ENCODE measurements around the gene DSCAM.

DSCAM gene

DNA sequence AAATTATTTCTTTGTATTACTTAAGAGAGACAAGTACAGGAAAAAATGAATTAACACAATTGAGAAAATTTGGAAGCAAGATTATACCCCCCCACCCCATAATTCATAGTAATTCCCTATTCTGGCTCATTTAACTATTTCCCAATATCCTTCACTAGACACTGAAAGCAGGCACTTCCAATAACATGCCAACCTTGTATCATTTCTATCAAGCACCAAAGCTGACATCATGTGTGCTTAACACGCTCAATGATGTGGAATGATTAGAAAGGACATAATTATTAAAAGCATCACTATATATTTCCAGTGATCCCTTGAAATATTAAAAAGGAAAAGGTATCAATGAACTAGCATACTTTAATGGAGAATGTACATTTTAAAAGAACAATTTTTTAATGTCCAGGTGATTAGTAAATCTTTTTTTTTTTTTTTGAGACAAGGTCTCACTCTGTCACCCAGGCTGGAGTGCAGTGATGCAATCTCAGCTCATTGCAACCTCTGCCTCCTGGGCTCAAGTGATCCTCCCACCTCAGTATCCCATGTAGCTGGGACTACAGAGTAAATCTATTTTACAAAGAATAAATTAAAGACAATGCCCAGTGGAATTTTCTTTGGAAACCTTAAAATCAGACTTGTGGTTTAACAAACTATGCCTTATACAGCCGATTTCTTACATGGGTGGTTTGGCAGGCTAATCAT lies 443.9 kb downstream of the DSCAM start:
- no peak for DNase-seq (ENCODE audit: low read depth in 2 of 3, low spot score in 1 of 3)

DNA sequence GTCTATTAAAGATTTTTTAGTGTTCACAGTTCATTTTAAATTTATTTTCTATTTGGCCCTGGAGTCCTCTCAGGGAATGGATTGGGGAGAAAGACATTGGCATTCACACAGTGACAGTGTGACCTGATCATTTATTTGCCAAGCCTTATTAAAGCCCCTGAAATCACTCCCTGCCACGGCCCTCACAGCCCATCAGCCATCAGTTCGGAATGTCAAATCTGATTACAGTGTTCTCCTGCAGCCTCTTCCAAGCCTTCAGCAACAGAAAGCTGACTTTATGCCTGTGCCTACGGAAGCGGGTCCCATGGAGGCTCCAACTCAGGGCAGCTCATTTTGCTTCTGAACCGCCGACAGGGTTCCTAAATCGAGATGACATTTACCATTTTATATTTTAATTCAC lies 451.2 kb downstream of the DSCAM start:
- DNase-seq (ENCODE audit: low read depth in 2 of 3, low spot score in 1 of 3), result no peak

DNA sequence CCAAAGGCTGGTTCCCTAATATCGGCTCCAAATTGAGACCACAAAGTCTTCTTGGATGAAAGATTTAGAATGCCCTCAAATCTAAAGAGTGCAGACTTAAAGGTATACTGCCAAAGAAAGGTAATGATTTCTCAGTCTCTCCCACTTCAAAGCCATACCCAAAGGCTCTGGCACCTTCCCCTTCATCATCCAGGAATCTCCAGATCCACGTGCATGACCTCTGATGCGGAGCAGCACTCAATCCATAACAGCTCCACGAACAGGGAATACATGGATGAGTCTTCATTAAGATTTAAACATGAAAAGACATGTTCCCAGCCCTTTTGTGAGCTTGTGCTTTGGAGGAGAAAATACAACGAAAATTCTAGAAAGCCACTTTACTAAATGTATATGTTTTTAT lies 453.9 kb downstream of the DSCAM start:
- no peak for DNase-seq (ENCODE audit: low read depth in 2 of 3, low spot score in 1 of 3)

DNA sequence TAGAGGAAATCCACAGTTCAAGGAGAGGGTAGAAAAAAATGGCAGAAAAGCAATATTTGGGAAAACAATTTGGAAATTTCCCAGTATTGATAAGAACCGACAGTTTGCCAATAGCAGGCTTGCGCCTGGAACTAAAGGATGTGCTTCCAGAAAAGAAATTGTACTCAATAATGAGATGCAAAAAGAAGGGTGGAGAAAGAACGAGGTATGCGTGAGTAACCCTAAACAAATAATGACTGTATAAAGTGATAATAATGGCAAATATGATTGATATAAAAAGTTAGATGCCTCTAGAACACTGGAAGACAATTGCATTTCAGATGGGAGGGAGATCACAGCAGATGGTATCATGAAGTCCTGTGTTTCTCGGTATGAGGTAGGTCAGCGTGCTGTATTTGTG lies 458.9 kb downstream of the DSCAM start:
- DNase-seq (ENCODE audit: low read depth in 2 of 3, low spot score in 1 of 3), result no peak

DNA sequence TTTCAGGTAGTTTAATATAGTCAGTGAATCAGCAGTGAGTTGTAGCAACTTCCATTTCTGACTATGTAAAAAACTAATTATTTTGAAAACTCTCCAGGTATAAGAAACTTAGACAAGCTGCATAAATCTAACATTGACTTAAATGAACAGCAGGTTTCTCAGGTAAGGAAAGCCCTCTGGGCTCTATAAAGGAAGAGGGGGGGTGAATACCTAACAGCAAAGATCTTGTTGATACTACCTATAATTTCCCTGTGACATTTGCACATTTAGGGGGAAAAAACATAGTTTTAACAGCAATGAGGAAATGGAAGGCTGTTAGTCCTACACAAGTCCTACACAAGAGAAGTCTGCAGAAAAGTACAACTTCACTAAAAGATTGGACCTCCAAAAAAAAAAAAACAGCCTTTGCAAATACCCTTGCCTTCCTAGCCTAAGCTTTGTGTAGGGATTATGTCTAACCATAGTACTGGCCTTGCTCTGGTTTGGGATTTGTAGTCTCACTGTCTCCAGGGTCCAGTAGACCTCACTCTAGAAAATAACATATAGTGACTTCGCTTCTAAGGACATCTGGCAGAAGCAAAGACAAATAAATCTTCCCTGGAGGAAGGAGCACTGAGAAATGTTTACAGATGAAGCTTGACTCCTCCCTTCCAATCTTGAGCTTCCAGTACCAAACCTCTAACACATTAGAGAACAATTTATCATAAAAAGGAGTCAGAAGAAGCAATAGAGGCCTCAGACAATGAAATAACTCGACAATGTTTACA lies 459.8 kb downstream of the DSCAM start:
- no peak for DNase-seq (ENCODE audit: low read depth in 2 of 3, low spot score in 1 of 3)

DNA sequence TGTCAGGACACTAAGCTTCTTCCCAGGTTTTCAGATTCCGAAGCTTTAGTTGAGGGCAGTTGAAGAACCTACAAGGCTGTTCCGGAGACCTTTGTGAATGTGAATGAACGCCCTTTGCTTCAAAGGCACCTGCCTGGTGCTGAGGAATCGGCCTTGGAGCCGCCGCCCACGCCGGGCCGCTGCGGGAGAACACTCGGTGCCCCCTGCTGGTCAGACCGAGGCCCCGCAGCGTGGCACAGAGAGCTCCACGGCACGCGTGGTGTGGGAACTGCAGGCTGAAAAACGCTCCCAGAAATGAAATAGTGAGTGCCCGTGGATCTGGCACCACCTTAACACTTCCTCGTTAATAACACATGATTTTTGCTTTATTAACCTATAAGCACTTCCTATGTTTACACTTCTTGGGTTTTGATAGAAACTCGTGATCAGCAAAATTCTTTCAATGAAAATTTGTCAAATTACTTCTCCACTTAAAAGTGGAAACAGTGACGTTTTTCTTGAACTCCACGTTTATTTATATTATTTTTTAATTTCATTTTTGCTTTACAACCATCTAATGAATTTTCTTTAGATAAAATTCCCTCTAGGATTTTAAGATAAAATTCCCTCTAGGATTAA lies 460.6 kb downstream of the DSCAM start:
- peak; percentile 13 to 15 (median 14) for DNase-seq (ENCODE audit: low read depth in 2 of 3, low spot score in 1 of 3)

DNA sequence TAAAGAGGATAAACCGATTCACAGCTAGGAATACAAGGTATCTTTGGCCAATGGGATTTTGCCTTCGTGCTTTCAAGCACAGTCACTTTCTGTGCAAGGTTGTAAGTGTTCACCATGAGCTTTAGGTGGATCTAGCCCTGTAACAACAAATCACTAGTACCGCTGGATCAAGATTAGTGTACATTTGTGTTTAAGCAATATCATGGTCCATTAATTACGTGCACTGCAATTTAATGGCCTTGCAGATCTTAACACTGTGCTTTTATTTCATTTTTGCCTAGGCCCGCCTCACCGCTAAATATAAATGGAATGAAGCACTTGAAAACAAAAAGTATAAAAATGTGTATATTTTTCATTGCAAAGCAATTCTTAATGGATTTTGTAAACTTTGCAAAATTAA lies 461.1 kb downstream of the DSCAM start:
- no peak for DNase-seq (ENCODE audit: low read depth in 2 of 3, low spot score in 1 of 3)

DNA sequence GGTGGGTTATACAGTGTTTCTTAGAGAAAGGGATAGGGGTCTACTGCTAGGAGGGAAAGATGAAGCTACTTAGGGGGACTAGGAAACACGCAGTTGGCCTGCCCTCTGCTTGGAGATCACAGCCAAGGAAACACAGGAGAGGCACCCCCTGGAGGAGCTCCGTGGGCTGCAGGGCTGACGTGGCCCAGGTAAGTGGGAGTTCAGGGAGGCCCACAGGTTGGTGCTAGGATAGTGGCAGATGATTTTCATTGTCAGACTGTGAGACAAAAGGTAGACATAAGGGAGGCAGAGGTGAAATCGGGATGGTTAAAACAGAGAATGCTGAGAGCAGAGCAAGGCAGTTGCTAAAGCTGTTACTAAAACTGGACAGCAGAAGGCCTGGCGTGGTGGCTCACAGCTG lies 463.0 kb downstream of the DSCAM start:
- no peak for DNase-seq (ENCODE audit: low read depth in 2 of 3, low spot score in 1 of 3)

DNA sequence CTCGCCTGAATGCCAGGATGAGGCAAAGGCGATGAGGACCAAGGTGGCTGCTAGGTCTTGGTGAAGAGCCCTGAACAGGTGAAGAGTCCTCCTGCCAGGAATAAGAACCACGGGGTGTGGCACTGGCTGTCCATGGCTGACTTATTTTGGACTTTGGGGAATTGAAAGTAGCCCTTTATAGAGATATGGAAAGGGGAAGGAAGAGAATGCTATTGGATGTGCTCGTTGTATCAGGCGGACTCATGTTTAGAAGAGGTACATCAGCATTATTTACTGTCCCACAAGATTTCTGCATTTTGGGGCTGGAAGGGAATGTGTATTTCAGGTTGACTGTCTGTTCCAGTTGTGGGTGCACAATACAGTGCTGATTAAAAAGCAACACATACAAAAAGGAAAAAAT lies 465.8 kb downstream of the DSCAM start:
- DNase-seq (ENCODE audit: low read depth in 2 of 3, low spot score in 1 of 3), result no peak

DNA sequence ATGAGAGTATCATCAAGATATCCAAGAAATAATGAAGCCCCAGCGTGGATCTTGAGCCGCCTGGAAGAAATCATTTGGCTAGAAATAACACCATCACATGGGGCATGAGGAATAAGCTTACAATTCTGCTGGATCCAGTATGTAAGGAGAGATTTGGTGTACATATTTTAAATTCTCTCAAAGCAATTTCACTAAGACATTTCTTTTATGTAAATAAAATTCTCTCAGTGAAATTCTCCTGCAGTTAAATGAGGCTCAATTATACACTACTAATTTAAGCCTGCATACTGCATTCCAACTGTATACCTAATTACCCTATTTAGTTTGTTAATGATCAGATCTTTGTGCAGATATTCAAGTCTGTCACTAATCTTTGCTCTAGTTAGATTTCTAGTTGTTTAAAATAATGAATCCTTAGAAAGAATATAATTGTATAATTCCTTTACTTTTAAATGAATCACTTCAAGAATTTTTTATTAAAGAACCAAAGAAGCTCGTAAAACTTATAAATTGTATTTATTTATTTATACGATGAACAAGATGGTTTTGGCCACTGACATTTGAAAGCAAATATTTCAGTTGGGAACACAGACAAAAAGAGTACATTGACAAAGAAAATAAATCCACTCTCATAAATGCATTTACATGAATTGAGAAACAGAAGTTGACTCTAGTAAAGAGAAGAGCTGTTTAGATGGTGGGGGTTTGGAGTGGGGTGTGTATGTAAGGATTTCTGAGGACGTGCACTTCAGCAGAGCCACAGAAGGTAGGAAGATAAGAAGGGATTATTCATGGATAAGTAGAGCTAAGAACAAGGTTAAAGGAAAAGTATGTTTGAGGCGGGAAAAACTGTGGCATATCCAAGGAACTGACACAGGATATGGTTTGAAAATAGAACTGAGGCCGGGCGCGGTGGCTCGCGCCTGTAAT lies 466.8 kb downstream of the DSCAM start:
- DNase-seq (ENCODE audit: low read depth in 2 of 3, low spot score in 1 of 3), result no peak

DNA sequence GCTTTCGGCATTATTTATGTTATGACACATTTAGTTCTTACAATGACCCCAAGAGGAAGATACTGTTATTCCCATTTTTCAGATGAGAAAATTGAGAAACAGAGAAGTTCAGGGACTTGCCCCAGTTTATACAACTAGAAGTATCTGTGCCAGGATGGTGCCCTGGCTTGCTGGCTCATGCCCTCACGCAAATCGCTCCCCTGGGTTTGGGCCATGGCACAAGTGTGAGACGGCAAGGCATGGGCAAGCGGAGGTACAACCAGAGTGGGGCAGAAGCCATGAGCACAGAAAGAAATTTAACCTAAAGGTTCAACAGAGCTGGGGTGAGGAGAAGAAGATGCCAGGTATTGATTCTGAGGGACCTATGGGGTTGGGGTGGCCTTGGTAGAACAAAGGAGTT lies 469.8 kb downstream of the DSCAM start:
- DNase-seq (ENCODE audit: low read depth in 2 of 3, low spot score in 1 of 3), result no peak

DNA sequence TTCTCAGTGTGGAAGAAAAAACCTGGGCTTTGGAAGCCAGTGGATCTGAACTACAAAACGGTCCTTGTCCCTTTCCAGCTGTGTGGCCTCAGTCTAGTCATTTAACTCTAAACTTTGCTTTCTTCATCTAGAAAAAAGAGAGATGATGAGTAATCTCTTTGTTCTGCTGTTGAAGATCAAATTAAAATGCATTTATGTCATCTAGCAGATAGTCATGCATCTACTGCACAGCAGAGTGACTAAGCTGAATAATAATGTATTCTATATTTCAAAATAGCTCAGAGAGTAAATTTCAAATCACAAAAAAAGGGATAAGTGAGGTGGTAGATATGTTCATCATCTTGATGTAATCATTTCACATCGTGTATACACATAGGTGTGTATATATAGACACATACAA lies 473.2 kb downstream of the DSCAM start:
- no peak for DNase-seq (ENCODE audit: low read depth in 2 of 3, low spot score in 1 of 3)

DNA sequence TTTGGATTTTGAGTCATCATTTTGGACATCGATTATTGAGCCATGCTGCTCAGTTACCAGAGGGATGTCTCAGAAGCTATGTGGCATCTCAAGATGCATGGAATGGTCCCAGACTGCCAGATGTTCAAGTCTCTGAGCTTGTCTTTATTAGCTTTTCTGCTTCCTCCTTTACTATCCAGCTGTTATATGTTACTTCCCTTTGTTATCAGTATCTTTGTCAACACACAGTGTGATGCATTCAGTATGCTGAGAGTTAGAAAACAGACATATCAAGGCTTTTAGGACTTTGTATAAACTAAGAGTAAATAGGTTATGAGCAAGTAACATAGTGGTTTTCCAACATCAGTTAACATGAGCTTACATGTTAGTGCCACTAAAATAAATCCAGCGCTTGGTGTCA lies 474.5 kb downstream of the DSCAM start:
- no peak for DNase-seq (ENCODE audit: low read depth in 2 of 3, low spot score in 1 of 3)

DNA sequence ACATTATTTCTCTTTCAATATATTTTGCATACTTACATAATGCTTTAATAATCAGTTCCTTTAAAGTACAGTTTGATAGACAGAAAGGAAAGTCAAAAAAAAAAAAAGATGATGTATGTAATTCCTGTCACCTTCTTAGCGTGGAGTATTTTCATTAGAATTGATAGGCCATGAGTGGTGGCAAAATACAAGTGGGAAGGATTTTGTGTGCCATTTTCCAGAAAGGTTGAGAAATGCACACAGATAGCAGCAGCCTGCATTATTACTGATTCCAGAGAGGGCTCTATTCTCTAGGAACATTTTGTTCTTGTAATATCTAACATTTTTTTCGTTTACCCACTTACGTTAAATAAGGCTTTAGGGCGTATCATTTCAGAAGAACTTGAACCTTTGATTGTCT lies 475.6 kb downstream of the DSCAM start:
- DNase-seq (ENCODE audit: low read depth in 2 of 3, low spot score in 1 of 3), result no peak

DNA sequence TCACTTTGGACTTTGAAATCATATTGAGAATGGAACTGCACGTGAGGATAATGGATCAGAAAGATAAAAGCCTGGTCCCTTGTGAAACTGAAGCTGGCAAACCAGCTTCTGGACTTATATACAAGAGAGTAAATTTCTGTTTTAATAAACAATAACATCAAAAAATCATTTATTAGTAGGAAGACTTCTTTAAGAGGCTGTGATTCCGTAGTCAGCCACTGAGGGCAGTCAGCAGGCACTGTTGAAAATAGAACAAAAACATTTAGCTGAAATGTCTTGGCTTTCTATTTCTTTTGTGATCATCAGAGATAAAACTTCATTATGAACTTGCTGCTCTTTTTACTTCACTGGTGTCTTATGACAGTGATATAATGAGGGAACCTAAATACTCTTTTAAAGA lies 490.3 kb downstream of the DSCAM start:
- no peak for DNase-seq (ENCODE audit: low read depth in 2 of 3, low spot score in 1 of 3)

DNA sequence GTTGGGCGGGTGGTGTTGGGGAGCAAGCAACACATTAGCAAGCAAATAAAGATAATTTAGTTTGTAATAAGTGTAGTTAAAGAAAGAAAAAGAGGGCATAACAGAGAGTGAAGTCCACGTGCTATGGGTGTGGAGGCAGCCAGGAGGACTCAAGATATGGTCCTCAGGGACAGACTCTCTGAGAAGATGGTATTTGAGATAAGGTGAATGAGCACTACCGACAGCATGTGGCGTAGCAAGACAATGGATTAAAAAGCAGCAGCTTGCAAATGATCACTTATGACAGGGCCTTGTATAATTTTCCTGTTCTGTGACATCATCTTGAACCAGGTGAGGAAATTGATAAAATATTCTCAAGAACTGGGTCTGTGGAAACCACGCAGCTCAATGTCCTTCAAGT lies 491.9 kb downstream of the DSCAM start:
- no peak for DNase-seq (ENCODE audit: low read depth in 2 of 3, low spot score in 1 of 3)

DNA sequence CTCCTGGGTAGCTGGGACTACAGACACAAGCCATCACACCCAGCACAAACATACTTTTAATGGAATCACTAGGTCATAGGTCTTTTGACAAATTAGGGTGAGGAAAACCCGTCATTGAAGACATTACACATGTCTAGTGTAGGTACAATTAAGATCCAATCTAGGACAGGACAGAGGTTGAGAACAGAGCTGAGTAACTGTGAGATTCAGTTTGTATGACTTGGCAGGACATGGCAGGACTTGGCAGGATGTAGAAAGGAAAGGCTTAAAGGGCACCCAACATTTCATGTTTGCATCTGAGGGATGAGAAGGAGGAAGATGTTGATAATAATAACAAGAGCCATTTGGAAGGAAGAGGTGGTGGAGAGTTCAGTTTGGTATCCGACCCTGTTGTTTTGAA lies 496.0 kb downstream of the DSCAM start:
- DNase-seq (ENCODE audit: low read depth in 2 of 3, low spot score in 1 of 3), result no peak

DNA sequence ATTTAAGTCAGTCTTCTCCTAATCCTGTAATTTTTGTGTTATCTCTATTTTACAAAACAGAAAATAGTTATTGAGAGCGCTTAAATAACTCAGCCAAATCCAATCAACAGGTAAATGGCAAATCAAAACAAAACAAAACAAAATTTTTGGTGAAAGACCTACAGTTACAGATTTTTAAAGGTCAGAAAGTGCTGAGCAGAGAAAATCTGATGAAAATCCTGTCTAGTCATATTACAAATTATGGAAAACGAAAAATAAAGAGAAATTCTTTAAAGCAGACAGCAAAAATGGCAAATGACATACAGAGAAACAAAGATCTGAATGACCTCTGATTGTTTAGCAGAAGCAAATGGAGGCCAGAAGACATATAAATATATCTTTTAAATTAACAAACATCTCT lies 497.4 kb downstream of the DSCAM start:
- DNase-seq (ENCODE audit: low read depth in 2 of 3, low spot score in 1 of 3), result no peak

DNA sequence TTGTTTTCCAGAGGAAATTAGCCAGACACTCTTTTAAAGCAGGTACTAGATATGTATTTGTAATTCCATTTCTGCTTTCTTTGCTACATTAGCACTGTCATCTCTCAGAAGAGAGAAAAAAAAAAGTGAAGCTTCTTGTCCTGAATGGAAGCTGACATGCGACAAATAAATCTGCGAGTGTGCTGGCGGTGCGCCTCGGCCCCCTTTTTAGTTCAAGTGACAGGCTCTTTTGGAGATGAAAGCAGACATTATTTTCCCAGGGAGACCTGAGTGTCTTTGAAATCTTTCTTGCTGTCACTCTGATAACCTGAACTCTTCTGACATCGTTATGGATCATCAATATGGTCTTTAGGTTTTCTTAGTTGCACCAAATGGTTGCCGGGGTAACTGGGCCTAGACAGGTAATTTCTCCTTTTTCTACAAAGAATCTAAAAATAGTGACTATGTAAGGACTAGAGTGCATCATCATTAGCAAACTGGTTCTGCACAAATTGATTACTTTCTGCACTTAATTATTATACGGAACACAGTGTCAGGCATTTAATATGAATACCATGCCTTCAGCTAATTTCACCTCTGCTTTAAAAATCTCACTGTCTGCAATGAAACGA lies 501.1 kb downstream of the DSCAM start:
- DNase-seq (ENCODE audit: low read depth in 2 of 3, low spot score in 1 of 3), result no peak

DNA sequence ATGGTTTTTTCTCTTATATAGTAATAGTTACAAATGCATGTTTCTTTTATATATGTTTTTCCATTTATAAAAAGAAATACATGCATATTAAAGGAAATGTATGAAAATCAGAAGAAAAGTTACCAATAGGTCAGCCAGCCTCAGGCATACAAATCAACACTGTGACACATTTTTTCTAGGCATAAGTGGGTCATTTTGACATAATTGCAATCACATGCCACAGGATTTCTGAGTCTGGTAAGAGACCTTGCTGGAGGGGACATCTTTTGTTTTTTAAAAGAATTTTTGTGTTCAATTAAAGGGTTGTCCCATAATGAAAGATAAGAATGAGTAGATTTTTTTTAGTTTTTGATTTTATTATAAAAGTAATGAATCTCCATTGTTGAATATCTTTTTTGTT lies 506.6 kb downstream of the DSCAM start:
- DNase-seq (ENCODE audit: low read depth in 2 of 3, low spot score in 1 of 3), result no peak

DNA sequence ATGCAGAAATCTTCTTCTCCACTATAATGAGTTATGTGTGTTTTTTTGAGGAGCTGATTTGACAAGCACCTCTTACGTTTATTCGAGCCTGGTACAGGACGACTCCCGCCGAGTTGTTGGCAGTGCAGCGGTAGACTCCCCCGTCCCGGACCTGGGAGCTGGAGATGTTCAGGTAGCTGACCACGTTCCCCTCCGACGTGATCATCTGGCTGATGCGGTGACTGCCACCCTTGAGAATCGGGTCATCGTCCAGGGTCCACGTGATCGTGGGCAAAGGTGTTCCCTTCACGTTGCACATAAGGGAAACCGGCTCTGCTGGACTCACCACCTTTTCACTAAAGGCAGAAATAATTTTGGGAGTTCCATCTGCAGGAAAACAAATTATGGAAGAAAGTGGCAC lies 507.9 kb downstream of the DSCAM start:
- DNase-seq (ENCODE audit: low read depth in 2 of 3, low spot score in 1 of 3), result no peak

Measured in stimulated activated CD4-positive, alpha-beta T cell treated with anti-CD3 and anti-CD28 coated beads, Interleukin-12 subunit alpha, Interleukin-12 subunit beta, amount 100 ng/mL, for 48 hours (primary cell).